A673 (cell line): ENCODE measurements around the gene GNG14. TPM values are rescaled to one million over a fixed set of nuclear protein-coding genes. Genes with fewer than 3 reads are reported as not detected.

ENCODE experiments used
- BruUV-seq: library from RNA; stranded (reverse); fragments of 400-500 nt; replicated peaks from 2 replicates; lab custom pipeline; 2021; lab: Mats Ljungman, UMichigan
- CTCF ChIA-PET: fragments of 300-600 bp; sonication (Branson Sonifier 250); formaldehyde crosslinking; loops from one replicate; lab custom pipeline; 2022; ENCODE audit warnings: antibody characterized with exemption; lab: Charles Lee
- POLR2A ChIA-PET: fragments of 300-600 bp; sonication (Branson Sonifier 250); formaldehyde crosslinking; loops from one replicate; lab custom pipeline; 2022; ENCODE audit warnings: antibody characterized with exemption; ENCODE audit not compliant: low non-redundant PET; lab: Charles Lee
- DNase-seq: peaks from one replicate; pipeline ENCODE4 v3.0.0-alpha.2; 2015; ENCODE audit warnings: low spot score
- H3K27ac ChIP-seq: fragments of 200-600 bp; sonication (generic); 2 replicates; pipeline ENCODE4 v1.5.1; 2016; ENCODE audit warnings: mixed run types, low read depth, mild to moderate bottlenecking, mixed read lengths, antibody characterized with exemption, low read length; ENCODE audit not compliant: poor library complexity, severe bottlenecking
- H3K27me3 ChIP-seq: fragments of 200-600 bp; sonication (generic); replicated peaks from 2 replicates; pipeline ENCODE4 v1.6.1; 2017; ENCODE audit warnings: mixed run types, low read depth, mild to moderate bottlenecking, mixed read lengths, antibody characterized with exemption, low read length; ENCODE audit not compliant: insufficient read depth, poor library complexity
- H3K36me3 ChIP-seq: fragments of 200-600 bp; sonication (generic); 2 replicates; pipeline ENCODE4 v1.6.1; 2016; ENCODE audit warnings: mixed run types, mild to moderate bottlenecking, mixed read lengths, antibody characterized with exemption, low read length; ENCODE audit not compliant: insufficient read depth, poor library complexity, severe bottlenecking
- H3K4me1 ChIP-seq: fragments of 200-600 bp; sonication (generic); 2 replicates; pipeline ENCODE4 v1.6.1; 2017; ENCODE audit warnings: mixed run types, mild to moderate bottlenecking, mixed read lengths, antibody characterized with exemption, low read length; ENCODE audit not compliant: insufficient read depth, poor library complexity, severe bottlenecking
- H3K4me3 ChIP-seq: fragments of 200-600 bp; sonication (generic); 2 replicates; pipeline ENCODE4 v1.5.1; 2016; ENCODE audit warnings: low read depth, mixed run types, mild to moderate bottlenecking, mixed read lengths, low read length; ENCODE audit not compliant: poor library complexity, severe bottlenecking
- H3K9me3 ChIP-seq: fragments of 200-600 bp; sonication (generic); 2 replicates; pipeline ENCODE4 v1.6.1; 2016; ENCODE audit warnings: mixed run types, low read depth, mild to moderate bottlenecking, mixed read lengths, antibody characterized with exemption, low read length; ENCODE audit not compliant: poor library complexity, severe bottlenecking
- EZH2 ChIP-seq: fragments of 200-600 bp; sonication (generic); IDR thresholded peaks from 2 replicates; pipeline ENCODE4 v1.6.1; 2017; ENCODE audit warnings: borderline replicate concordance, low read depth, mild to moderate bottlenecking, mixed read lengths, antibody characterized with exemption, low read length; ENCODE audit not compliant: poor library complexity, severe bottlenecking
- intact Hi-C: fragments of 100-400 bp; cut with micrococcal nuclease; formaldehyde crosslinking; loops from one replicate; pipeline ENCODE4 v1.10.0; 2022; ENCODE audit not compliant: unreplicated experiment
- total RNA-seq: library from RNA; stranded (reverse); gene quantifications from 2 replicates; pipeline ENCODE4 v1.2.3, GENCODE V29; 2021
- TF ChIP-seq, protein P1 (sequence below): fragments of 300-800, 200-600 bp; sonication (generic); conservative IDR thresholded peaks from 2 replicates; pipeline ENCODE4 v1.5.1; 2017; ENCODE audit warnings: low read depth, mild to moderate bottlenecking, antibody characterized with exemption, low read length, moderate library complexity, mixed read lengths

The GNG14 gene
- total RNA-seq, 1 experiment from 2014 or later = not detected

DNA sequence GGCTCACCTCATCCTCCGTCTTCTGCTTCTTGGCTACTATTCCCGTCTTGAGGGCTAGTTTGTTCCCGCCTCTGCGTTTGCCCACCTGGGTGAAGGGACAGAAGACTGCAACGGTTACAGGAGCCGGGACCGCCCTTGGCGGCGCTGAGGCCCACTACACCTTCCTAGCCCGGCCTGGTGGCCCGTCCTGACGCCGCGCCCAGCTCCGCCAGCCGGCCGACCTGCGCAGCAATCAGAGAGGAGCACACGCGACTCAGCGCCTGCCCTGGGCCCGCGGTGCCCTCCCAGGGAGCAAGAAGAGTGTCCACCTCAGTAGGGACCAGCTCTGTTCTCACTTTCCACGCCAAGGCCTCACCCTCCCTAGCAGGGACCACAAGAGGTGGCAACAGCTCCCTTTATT is 43.5 kb downstream of the GNG14 start:
- peaks cover 13% of the 10 kb centered on the region for H3K4me1 ChIP-seq
- H3K27me3 ChIP-seq = no peaks in the 10 kb centered on the region
- peaks cover 45% of the 10 kb centered on the region for H3K36me3 ChIP-seq
- DNase-seq = no peak
- POLR2A ChIA-PET = no interaction called here
- no peak overlapping the region for H3K4me3 ChIP-seq
- TF ChIP-seq EZH2 = no peak
- TF ChIP-seq, protein P1, sequence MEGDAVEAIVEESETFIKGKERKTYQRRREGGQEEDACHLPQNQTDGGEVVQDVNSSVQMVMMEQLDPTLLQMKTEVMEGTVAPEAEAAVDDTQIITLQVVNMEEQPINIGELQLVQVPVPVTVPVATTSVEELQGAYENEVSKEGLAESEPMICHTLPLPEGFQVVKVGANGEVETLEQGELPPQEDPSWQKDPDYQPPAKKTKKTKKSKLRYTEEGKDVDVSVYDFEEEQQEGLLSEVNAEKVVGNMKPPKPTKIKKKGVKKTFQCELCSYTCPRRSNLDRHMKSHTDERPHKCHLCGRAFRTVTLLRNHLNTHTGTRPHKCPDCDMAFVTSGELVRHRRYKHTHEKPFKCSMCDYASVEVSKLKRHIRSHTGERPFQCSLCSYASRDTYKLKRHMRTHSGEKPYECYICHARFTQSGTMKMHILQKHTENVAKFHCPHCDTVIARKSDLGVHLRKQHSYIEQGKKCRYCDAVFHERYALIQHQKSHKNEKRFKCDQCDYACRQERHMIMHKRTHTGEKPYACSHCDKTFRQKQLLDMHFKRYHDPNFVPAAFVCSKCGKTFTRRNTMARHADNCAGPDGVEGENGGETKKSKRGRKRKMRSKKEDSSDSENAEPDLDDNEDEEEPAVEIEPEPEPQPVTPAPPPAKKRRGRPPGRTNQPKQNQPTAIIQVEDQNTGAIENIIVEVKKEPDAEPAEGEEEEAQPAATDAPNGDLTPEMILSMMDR = no peak
- BruUV-seq = no TSS peak
- H3K27ac ChIP-seq = peak overlapping the region; percentile 23
- no peaks in the 10 kb centered on the region for H3K9me3 ChIP-seq
- CTCF ChIA-PET = no interaction called here
- intact Hi-C loops = no loop called here

DNA sequence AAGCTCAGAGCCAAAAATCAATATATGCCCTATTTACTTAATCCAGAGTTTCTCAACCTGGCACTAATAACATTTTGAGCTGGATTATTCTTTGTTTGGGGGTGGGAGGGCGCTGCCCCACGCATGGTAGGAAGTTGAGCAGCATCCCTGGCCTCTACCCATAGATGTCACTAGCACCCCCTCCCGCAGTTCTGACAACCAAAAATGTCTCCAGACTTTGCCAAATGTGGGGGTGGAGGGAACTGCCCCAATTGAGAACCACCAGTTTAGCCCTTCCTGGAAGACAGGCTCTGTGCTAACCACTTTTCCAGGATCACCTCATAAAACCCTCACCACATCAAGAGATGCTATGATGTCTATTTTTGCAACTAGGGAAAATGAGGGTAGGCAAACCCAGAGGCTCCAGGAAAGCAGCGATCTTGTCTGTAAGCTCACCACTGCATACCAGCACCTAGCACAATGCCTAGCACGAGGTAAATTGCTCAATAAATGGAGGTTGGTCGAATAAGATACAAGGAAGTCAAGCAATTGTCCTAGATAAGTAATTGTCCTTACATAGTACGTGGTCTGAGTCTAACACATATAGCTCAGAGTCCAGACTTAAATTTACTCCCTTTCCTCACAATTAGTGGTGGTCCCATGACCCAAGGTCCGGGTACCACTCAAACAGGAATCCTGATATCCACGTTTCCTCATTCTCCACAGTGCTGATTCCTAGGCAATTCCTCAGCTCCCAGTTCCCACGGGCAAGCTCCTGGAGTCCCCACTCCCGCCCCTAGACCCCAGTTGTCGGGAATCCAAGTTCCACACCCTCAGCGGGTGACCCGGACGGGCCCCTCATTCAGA is 45.8 kb downstream of the GNG14 start:
- peaks cover 21% of the 10 kb centered on the region for H3K4me1 ChIP-seq
- no peaks in the 10 kb centered on the region for H3K27me3 ChIP-seq
- peak overlapping the region; percentile 95 for H3K27ac ChIP-seq
- POLR2A ChIA-PET = interaction anchor here (0.6 kb wide), 1 partner anchor 24 kb away, joined by 3 read pairs; no protein-coding TSS in a partner anchor
- DNase-seq = peak; percentile 73
- CTCF ChIA-PET = interaction anchor here (0.6 to 0.8 kb wide), 2 partner anchors 9 to 233 kb away, joined by 3 to 6 read pairs; partner anchors contain the start of gene TNPO2
- H3K4me3 ChIP-seq = peak overlapping the region; percentile 92
- H3K9me3 ChIP-seq = no peaks in the 10 kb centered on the region
- intact Hi-C loops = no loop called here
- TF ChIP-seq, protein P1 = peak; percentile 41
- no peak for TF ChIP-seq EZH2
- no TSS peak for BruUV-seq
- H3K36me3 ChIP-seq = peaks cover 37% of the 10 kb centered on the region

DNA sequence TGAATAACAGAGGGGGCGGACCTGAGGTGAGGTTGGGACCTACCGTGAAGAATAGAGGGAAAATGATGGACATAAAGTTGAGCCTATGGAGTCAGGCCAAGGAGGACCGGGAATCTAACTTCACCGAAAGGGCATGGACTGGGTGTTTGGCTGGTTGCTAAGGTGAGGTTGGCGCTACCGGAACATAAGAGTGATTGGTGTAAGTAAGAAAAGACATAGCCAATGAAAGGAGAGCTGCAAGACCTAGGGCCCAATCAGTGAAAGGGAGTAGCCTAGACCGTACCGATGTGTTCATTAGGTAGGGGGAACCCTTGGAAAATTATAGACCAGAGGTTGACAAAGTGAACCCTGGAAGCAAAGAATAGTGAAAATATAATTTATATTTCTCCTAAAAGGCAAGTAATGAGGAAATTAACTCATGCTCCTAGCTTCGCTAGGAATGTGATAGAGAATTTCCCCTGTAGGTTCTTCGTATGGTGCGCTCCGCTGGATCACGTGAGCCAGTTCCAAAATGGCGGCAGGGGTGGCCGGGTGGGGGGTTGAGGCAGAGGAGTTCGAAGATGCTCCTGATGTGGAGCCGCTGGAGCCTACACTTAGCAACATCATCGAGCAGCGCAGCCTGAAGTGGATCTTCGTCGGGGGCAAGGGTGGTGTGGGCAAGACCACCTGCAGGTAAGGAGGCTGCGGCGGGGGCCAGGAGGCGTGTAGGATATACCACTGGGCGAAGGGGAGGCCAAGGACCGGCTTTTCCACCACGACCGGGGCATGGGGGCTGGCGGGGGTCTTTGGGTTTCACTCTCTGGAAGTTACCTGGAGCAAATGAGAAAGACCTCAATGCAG is 49.4 kb downstream of the GNG14 start, which contains the start of gene GET3:
TSS of gene GET3 (plus strand) at position 503 of the 840 bp plus-strand sequence. CDS start at position 512, 9 bp downstream.
- peak; percentile 99 for DNase-seq
- ChIA-PET POLR2A (interaction anchor here (0.6 to 0.7 kb wide), 2 partner anchors 56 to 66 kb away, joined by 3 to 5 read pairs; no protein-coding TSS in a partner anchor), CTCF (interaction anchor here (0.6 to 1.6 kb wide), 4 partner anchors 14 to 372 kb away, joined by 3 to 8 read pairs (median 4); partner anchors contain the start of gene ZNF442)
- Histone ChIP-seq H3K36me3 (peaks cover 14% of the 10 kb centered on the region), H3K27me3 (no peaks in the 10 kb centered on the region), H3K27ac (peak within 1 kb of the TSS; percentile 98), H3K4me3 (peak within 1 kb of the TSS; percentile 69), H3K4me1 (peaks cover 21% of the 10 kb centered on the region), H3K9me3 (no peaks in the 10 kb centered on the region)
- BruUV-seq = TSS peak; percentile 57
- intact Hi-C loops = loop anchor here (2.0 kb wide), 1 partner anchor 66 kb away; the partner anchor contains the start of gene THSD8
- TF ChIP-seq, protein P1 = no peak
- no peak for TF ChIP-seq EZH2
